ENCODE data around the gene KCNJ11. TPM values are rescaled to one million over a fixed set of nuclear protein-coding genes. Genes with fewer than 3 reads are reported as not detected.

Gene KCNJ11
- total RNA-seq, 1 donor from 2014 or later, result not detected

- Histone ChIP-seq H3K36me3 (no peaks in the 10 kb centered on the region), H3K27ac (no peak overlapping the region), H3K4me3 (no peak overlapping the region), H3K4me1 (peaks cover 5% of the 10 kb centered on the region), H3K27me3 (no peaks in the 10 kb centered on the region), H3K9me3 (no peaks in the 10 kb centered on the region)
- TF ChIP-seq POLR2AphosphoS5 (IDR thresholded peaks at IDR 0.05; ENCODE audit: insufficient read depth in 1 of 2, low read depth in 1 of 2), result no peak
- TF ChIP-seq POLR2A (IDR thresholded peaks at IDR 0.05), result no peak
- no peak for TF ChIP-seq CTCF (IDR thresholded peaks at IDR 0.05)
- DNase-seq (ENCODE audit: extremely low spot score in 2 of 2), result no peak
- intact Hi-C loops (cut with DNase I), result no loop called here
Observed at GRCh38 chr11:17386331-17387084, 2.0 kb downstream of the KCNJ11 start.

- TF ChIP-seq POLR2A (IDR thresholded peaks at IDR 0.05), result no peak
- no peak for TF ChIP-seq CTCF (IDR thresholded peaks at IDR 0.05)
- TF ChIP-seq POLR2AphosphoS5 (IDR thresholded peaks at IDR 0.05; ENCODE audit: insufficient read depth in 1 of 2, low read depth in 1 of 2), result no peak
- H3K4me3 ChIP-seq, result no peak overlapping the region
- no peaks in the 10 kb centered on the region for H3K27me3 ChIP-seq
- peaks cover 5% of the 10 kb centered on the region for H3K4me1 ChIP-seq
- intact Hi-C loops (cut with DNase I), result loop anchor here (2.0 kb wide), 1 partner anchor 119 kb away; no protein-coding TSS in a partner anchor
- no peaks in the 10 kb centered on the region for H3K36me3 ChIP-seq
- DNase-seq (ENCODE audit: extremely low spot score in 2 of 2), result no peak
- H3K27ac ChIP-seq, result no peak overlapping the region
- H3K9me3 ChIP-seq, result no peaks in the 10 kb centered on the region
Observed at GRCh38 chr11:17385926-17386325, 2.5 kb downstream of the KCNJ11 start.

- no peak overlapping the region for H3K27ac ChIP-seq
- H3K4me1 ChIP-seq, result peaks cover 5% of the 10 kb centered on the region
- H3K9me3 ChIP-seq, result no peaks in the 10 kb centered on the region
- H3K27me3 ChIP-seq, result no peaks in the 10 kb centered on the region
- DNase-seq (ENCODE audit: extremely low spot score in 2 of 2), result no peak
- H3K4me3 ChIP-seq, result no peak overlapping the region
- intact Hi-C loops (cut with DNase I), result loop anchor here (2.0 kb wide), 1 partner anchor 119 kb away; no protein-coding TSS in a partner anchor
- no peaks in the 10 kb centered on the region for H3K36me3 ChIP-seq
- TF ChIP-seq POLR2AphosphoS5 (IDR thresholded peaks at IDR 0.05; ENCODE audit: insufficient read depth in 1 of 2, low read depth in 1 of 2) (no peak), CTCF (IDR thresholded peaks at IDR 0.05) (no peak)
Observed at GRCh38 chr11:17385492-17385891, 3.0 kb downstream of the KCNJ11 start.

GRCh38 chr11:17384002-17384511 is 4.4 kb downstream of the KCNJ11 start:
- TF ChIP-seq CTCF (IDR thresholded peaks at IDR 0.05), result peak; percentile 77 to 92 (median 87)
- no peak for TF ChIP-seq POLR2AphosphoS5 (IDR thresholded peaks at IDR 0.05; ENCODE audit: insufficient read depth in 1 of 2, low read depth in 1 of 2)
- TF ChIP-seq POLR2A (IDR thresholded peaks at IDR 0.05), result no peak
- Histone ChIP-seq H3K27me3 (no peaks in the 10 kb centered on the region), H3K4me1 (peaks cover 5% of the 10 kb centered on the region), H3K36me3 (no peaks in the 10 kb centered on the region), H3K9me3 (no peaks in the 10 kb centered on the region), H3K27ac (no peak overlapping the region), H3K4me3 (no peak overlapping the region)
- intact Hi-C loops (cut with DNase I), result loop anchor here (2.0 kb wide), 1 partner anchor 121 kb away; no protein-coding TSS in a partner anchor
- DNase-seq (ENCODE audit: extremely low spot score in 2 of 2), result no peak

GRCh38 chr11:17383461-17383860 is 5.0 kb downstream of the KCNJ11 start:
- TF ChIP-seq POLR2A (IDR thresholded peaks at IDR 0.05) (no peak), CTCF (IDR thresholded peaks at IDR 0.05) (no peak), POLR2AphosphoS5 (IDR thresholded peaks at IDR 0.05; ENCODE audit: insufficient read depth in 1 of 2, low read depth in 1 of 2) (no peak)
- no peaks in the 10 kb centered on the region for H3K9me3 ChIP-seq
- H3K27me3 ChIP-seq, result no peaks in the 10 kb centered on the region
- no peak overlapping the region for H3K27ac ChIP-seq
- H3K4me3 ChIP-seq, result no peak overlapping the region
- H3K36me3 ChIP-seq, result no peaks in the 10 kb centered on the region
- no peak for DNase-seq (ENCODE audit: extremely low spot score in 2 of 2)
- intact Hi-C loops (cut with DNase I), result no loop called here
- peaks cover 1% of the 10 kb centered on the region for H3K4me1 ChIP-seq

Data from vagina (tissue), 2 donors.